Esophagus squamous epithelium (tissue), 5 donors: ENCODE results near the gene GADD45GIP1. TPM values are rescaled to one million over a fixed set of nuclear protein-coding genes. Genes with fewer than 3 reads are reported as not detected.

Experiments used
- DNase-seq: peaks from one replicate; lab custom pipeline; 2025; lab: John Stamatoyannopoulos, UW
- H3K27ac ChIP-seq, 4 donors: fragments of 200-600 bp; sonication (generic); one replicate each; pipeline ENCODE4 v1.5.1; 2016 to 2019; ENCODE audit warnings: mild to moderate bottlenecking in 1 of 4
- H3K27me3 ChIP-seq, 4 donors: fragments of 200-600 bp; sonication (generic); 1 replicate in 3 of 4; 2 replicates in 1 of 4; pipeline versions ENCODE4 v1.5.1 to v1.6.0; 2017 to 2021; ENCODE audit warnings: antibody characterized with exemption in 1 of 4
- H3K36me3 ChIP-seq, 3 donors: fragments of 200-600 bp; sonication (generic); one replicate each; pipeline ENCODE4 v1.5.1; 2016 to 2019
- H3K4me1 ChIP-seq, 3 donors: fragments of 200-600 bp; sonication (generic); one replicate each; pipeline ENCODE4 v1.5.1; 2017 to 2019
- H3K4me3 ChIP-seq, 4 donors: fragments of 200-600 bp; sonication (generic); 1 replicate in 3 of 4; 2 replicates in 1 of 4; pipeline ENCODE4 v1.5.1; 2016 to 2019; ENCODE audit warnings: mild to moderate bottlenecking in 2 of 4, moderate library complexity in 1 of 4
- H3K9me3 ChIP-seq, 3 donors: fragments of 200-600 bp; sonication (generic); one replicate each; pipeline ENCODE4 v1.5.1; 2016 to 2019
- CTCF ChIP-seq, 6 experiments: fragments of 450-650 bp in 4 of 6; fragments of 200-600 bp in 2 of 6; sonication (generic) in 2 of 6; IDR thresholded peaks; one replicate each; pipeline ENCODE4 v1.5.1; 2016 to 2019; ENCODE audit warnings: antibody characterized with exemption in 6 of 6, mild to moderate bottlenecking in 4 of 6, moderate library complexity in 4 of 6
- POLR2A ChIP-seq, 4 donors: fragments of 450-650 bp; IDR thresholded peaks; one replicate each; pipeline ENCODE4 v1.6.1; 2017; ENCODE audit warnings: antibody characterized with exemption in 4 of 4, mild to moderate bottlenecking in 4 of 4, moderate library complexity in 3 of 4
- WGBS, 2 donors: methylation state at CpG; one replicate each; pipeline ENCODE4 v1.1.5; 2018; 5-methylcytosine and 5-hydroxymethylcytosine counted together
- intact Hi-C: fragments of 100-400 bp; cut with DNase I; formaldehyde crosslinking; loops from one replicate; pipeline ENCODE4 v1.15.0; 2022
- total RNA-seq, 4 donors: library from RNA; depleted of rRNA; stranded (reverse); fragments of >200 nt; gene quantifications; one replicate each; pipeline ENCODE4 v1.1.0, GENCODE V29; 2016
- donor health status: DM: yes; HTN: yes; CAD: no.

The GADD45GIP1 gene
- total RNA-seq, 4 donors from 2014 or later: 34.4 to 59.7 (median 44.9) TPM

DNA sequence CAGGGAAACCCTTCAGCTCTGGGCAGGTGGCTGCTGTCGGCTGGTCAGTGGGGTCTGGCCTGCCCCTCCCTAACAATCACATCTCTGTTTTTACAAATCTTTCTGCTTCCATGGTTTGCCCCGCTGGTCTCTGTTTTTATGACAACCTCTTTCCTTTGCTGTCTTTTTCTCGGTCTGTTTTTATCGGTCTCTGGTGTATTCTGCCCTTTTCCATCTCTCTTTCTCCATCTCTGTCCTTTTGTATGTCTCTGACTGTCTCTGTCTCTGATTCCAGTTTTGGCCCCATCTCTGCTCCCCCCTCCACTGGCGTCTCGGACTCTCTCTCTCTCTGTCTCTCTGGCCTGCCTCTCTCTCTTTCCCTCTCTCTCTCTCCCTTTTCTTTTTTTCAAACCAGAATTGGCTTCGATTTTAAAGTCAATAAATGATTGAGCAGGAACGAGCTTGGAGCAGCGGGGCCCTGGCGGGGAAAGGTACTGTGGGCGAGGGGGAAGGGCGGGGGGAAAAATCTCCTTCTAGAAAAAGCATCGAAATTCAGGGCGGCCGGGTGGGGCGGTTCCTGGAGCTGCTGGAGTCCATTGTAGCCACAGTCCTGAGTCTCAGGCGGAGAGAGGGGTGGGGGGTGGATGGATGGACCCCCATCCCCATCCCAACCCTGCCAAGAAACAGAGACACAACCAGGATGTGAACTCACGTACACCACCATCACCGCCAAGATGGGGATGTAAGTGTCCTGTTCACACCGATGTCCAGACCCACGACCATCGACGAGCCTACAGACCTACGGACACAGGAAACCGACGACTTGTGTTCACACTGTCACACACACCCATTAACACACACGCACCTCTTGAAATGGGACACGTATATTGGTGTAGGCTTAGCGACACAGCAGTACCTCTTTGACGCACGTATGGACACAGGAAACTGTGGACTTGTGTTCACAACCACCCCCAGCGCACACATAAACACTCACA lies 41.2 kb upstream of the GADD45GIP1 start:
- H3K4me1 ChIP-seq: peaks cover 33 to 90% (median 57%) of the 10 kb centered on the region in 3 donors

DNA sequence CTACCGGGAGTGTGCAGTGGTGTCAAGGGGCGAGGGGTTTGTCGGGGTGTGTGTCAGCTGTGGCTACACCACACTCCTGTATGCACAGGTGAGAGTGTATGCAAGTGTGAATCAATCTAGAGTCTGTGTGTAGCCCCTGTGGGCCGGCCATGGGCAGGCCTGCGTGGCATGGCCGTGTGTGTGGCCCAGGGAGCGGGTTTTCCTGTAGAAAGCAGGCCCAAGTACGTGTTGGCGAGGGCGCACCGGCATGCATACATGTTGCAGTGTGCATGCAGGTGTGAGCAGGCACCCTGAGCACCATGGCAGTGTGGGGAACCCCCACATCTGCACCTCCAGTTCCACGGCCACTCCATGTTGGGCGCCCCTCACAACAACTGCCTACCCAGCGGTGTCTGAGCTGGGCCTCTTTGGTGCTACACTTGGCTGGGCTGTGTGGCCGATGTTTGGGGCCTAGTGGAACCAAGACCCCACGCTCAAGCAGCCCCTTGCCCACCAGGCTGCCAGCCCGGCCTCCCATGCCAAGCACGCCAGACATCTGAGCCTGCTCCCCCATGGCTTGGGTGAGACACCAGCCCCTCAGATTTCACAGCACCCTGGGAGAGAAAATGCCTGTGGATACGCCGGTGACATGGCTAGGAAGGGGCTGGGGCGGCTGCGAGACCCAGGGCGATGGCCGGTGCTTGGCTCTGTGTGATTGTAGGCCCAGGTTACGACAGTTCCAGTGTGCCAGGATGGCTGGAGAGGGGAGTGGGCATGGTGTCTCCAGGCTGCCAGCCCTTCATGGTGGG lies 40.4 kb upstream of the GADD45GIP1 start:
- no peak for DNase-seq
- H3K36me3 ChIP-seq: no peaks in the 10 kb centered on the region
- peaks cover 26 to 85% (median 48%) of the 10 kb centered on the region in 3 donors for H3K4me1 ChIP-seq
- H3K27ac ChIP-seq: peak overlapping the region; percentile 91 to 98 (median 94)
- peak overlapping the region; percentile 68 to 93 (median 80) for H3K4me3 ChIP-seq
- intact Hi-C loops: no loop called here
- no peaks in the 10 kb centered on the region for H3K9me3 ChIP-seq
- WGBS, 2 donors: 58 to 60% methylated on average over 10 of the region's 25 CpGs
- H3K27me3 ChIP-seq: peaks cover 0 to 3% (median 0%) of the 10 kb centered on the region in 4 donors
- no peak for TF ChIP-seq POLR2A (IDR thresholded peaks at IDR 0.05)
- no peak for TF ChIP-seq CTCF (IDR thresholded peaks at IDR 0.05)

More for the DNA sequence above, 41.2 kb upstream of the GADD45GIP1 start:
- Histone ChIP-seq H3K9me3 (no peaks in the 10 kb centered on the region), H3K4me3 (peak overlapping the region; percentile 68 to 93 (median 80)), H3K27me3 (peaks cover 0 to 3% (median 0%) of the 10 kb centered on the region in 4 donors), H3K36me3 (no peaks in the 10 kb centered on the region), H3K27ac (peak overlapping the region; percentile 91 to 98 (median 94))
- no peak for DNase-seq
- WGBS, 2 donors: 32 to 37% methylated on average over 21 to 27 of the region's 32 CpGs
- TF ChIP-seq CTCF (IDR thresholded peaks at IDR 0.05) (no peak), POLR2A (IDR thresholded peaks at IDR 0.05) (no peak)
- intact Hi-C loops: no loop called here

DNA sequence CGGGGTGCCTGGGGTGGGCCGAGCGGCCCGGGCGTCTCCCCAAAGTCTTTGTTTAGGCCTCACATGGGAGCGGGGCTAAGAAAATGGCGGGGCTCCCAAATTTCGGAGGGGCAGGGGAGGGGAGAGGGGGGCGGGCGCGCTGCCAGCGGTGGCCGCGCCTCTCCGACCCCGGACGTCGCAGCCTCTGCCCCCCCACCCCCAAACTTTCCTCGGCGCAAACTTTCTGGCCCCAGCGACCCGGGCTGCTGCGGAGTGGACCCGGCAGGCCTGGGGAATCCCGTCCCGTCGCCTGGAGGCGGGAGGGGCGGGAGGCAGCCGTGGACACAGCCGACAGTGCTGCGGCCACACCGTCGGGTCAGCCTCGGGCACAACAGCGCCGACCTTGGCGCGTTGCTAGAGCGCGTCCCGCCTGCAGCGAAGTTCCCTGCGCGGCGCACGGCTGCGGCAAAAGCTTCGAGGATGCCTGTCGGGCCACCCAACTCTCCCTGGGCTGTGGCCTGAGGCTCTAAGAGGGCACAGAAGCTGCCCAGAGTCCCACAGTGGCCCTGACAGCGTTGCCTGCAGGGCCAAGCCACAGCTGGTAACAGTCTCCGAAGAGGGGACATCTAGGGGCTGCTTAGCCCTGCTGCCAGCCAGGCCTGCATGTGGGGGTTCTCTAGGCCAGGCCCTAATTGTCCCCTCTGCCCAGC lies 39.5 kb upstream of the GADD45GIP1 start:
- intact Hi-C loops: no loop called here
- peaks cover 19 to 77% (median 41%) of the 10 kb centered on the region in 3 donors for H3K4me1 ChIP-seq
- no peak for DNase-seq

More for the DNA sequence above, 39.5 kb upstream of the GADD45GIP1 start:
- TF ChIP-seq POLR2A (IDR thresholded peaks at IDR 0.05) (peak in 1 of 4 donors; percentile 6), CTCF (IDR thresholded peaks at IDR 0.05) (no peak)
- no peaks in the 10 kb centered on the region for H3K36me3 ChIP-seq
- peaks cover 0 to 3% (median 0%) of the 10 kb centered on the region in 4 donors for H3K27me3 ChIP-seq
- no CpG with 5 or more reads among the region's 52 CpGs for WGBS, 2 donors
- peak overlapping the region; percentile 91 to 98 (median 94) for H3K27ac ChIP-seq
- H3K4me3 ChIP-seq: peak overlapping the region; percentile 68 to 93 (median 80)
- H3K9me3 ChIP-seq: no peaks in the 10 kb centered on the region
